Omental fat pad (tissue), 4 donors: Measurements from ENCODE around the gene PRKAR1B. TPM values are rescaled to one million over a fixed set of nuclear protein-coding genes. Genes with fewer than 3 reads are reported as not detected.
A peak's percentile ranks its signal among the peaks of the same experiment; 100 is the strongest.

ENCODE experiments used
- ATAC-seq: fragments of 150-250 bp; one replicate; pipeline ENCODE4 v1.9.1; 2016; ENCODE audit warnings: mild to moderate bottlenecking, moderate library complexity; ENCODE audit not compliant: low FRiP score
- DNase-seq: peaks from one replicate; pipeline ENCODE4 v3.0.0-alpha.2; 2019; ENCODE audit warnings: low spot score
- CTCF ChIP-seq, 3 donors: fragments of 450-650 bp; IDR thresholded peaks; one replicate each; pipeline ENCODE4 v1.5.1; 2016 to 2017; ENCODE audit warnings: antibody characterized with exemption in 3 of 3, mild to moderate bottlenecking in 3 of 3, moderate library complexity in 2 of 3
- total RNA-seq, 4 donors: library from RNA; depleted of rRNA; stranded (reverse); fragments of >200 nt; gene quantifications; one replicate each; pipeline ENCODE4 v1.1.0, GENCODE V29; 2016

Gene PRKAR1B
- total RNA-seq, 4 donors from 2014 or later: 9.0 to 11.4 (median 10.3) TPM

- TF ChIP-seq CTCF (IDR thresholded peaks at IDR 0.05): no peak
- ATAC-seq (no peak), DNase-seq (no peak)
These were observed 53.2 kb downstream of the PRKAR1B start for GRCh38 chr7:673681-674453.

GRCh38 chr7:672891-673290 lies 54.2 kb downstream of the PRKAR1B start:
- no peak for TF ChIP-seq CTCF (IDR thresholded peaks at IDR 0.05)
- DNase-seq (no peak), ATAC-seq (no peak)

- DNase-seq (no peak), ATAC-seq (no peak)
- TF ChIP-seq CTCF (IDR thresholded peaks at IDR 0.05): no peak
These were observed 55.6 kb downstream of the PRKAR1B start for GRCh38 chr7:671415-672042.

GRCh38 chr7:670501-671390 lies 56.3 kb downstream of the PRKAR1B start:
- TF ChIP-seq CTCF (IDR thresholded peaks at IDR 0.05): no peak
- no peak for DNase-seq
- no peak for ATAC-seq

GRCh38 chr7:668958-669357 lies 58.1 kb downstream of the PRKAR1B start:
- ATAC-seq (no peak), DNase-seq (no peak)
- no peak for TF ChIP-seq CTCF (IDR thresholded peaks at IDR 0.05)

GRCh38 chr7:668139-668931 lies 58.7 kb downstream of the PRKAR1B start:
- DNase-seq (no peak), ATAC-seq (peak; percentile 12)
- TF ChIP-seq CTCF (IDR thresholded peaks at IDR 0.05): no peak
